Naive B cell (primary cell): ENCODE results near the gene NPPB. TPM values are rescaled to one million over a fixed set of nuclear protein-coding genes. Genes with fewer than 3 reads are reported as not detected.

ENCODE experiments used
- ATAC-seq, 2 donors: fragments of 150-1000 bp; cut with Tn5 transposase; 2 replicates each; pipeline ENCODE4 v1.10.0; 2021; ENCODE audit warnings: low read depth in 2 of 2, mild to moderate bottlenecking in 2 of 2, moderate library complexity in 2 of 2
- DNase-seq: peaks from one replicate; pipeline ENCODE4 v3.0.0; 2022
- H3K27ac Mint-ChIP-seq, 6 donors: one replicate each; pipeline ENCODE4 v1.8.0; 2020 to 2022; ENCODE audit warnings: mild to moderate bottlenecking in 6 of 6, mixed read lengths in 6 of 6, moderate library complexity in 5 of 6, inconsistent platforms in 2 of 6
- H3K27me3 Mint-ChIP-seq, 3 donors: one replicate each; pipeline ENCODE4 v1.8.0; 2021 to 2022; ENCODE audit warnings: mixed read lengths in 3 of 3, mild to moderate bottlenecking in 1 of 3
- H3K36me3 Mint-ChIP-seq, 2 donors: one replicate each; pipeline ENCODE4 v1.8.0; 2020 to 2022; ENCODE audit warnings: mixed read lengths in 2 of 2, inconsistent platforms in 1 of 2, mild to moderate bottlenecking in 1 of 2
- H3K4me1 Mint-ChIP-seq, 3 donors: one replicate each; pipeline ENCODE4 v1.8.0; 2020 to 2022; ENCODE audit warnings: mixed read lengths in 3 of 3, inconsistent platforms in 1 of 3, mild to moderate bottlenecking in 1 of 3, moderate library complexity in 1 of 3
- H3K4me3 Mint-ChIP-seq, 8 donors: one replicate each; pipeline ENCODE4 v1.8.0; 2020 to 2022; ENCODE audit warnings: mild to moderate bottlenecking in 8 of 8, mixed read lengths in 8 of 8, moderate library complexity in 8 of 8, inconsistent platforms in 2 of 8
- H3K9me3 Mint-ChIP-seq, 7 donors: one replicate each; pipeline ENCODE4 v1.8.0; 2020 to 2022; ENCODE audit warnings: mixed read lengths in 7 of 7, mild to moderate bottlenecking in 5 of 7, inconsistent platforms in 2 of 7, moderate library complexity in 1 of 7
- polyA plus RNA-seq, 6 donors: library from polyadenylated mRNA; unstranded; fragments of 300-500 nt; fragmentation: Illumina TruSeq; gene quantifications; one replicate each; pipeline ENCODE4 v1.2.3, GENCODE V29; 2021; ENCODE audit warnings: low read depth in 6 of 6

The NPPB gene
- polyA plus RNA-seq, 6 donors from 2014 or later, result not detected

GRCh38 chr1:11841245-11842153 is 17.2 kb downstream of the NPPB start:
- Mint-ChIP-seq H3K4me3 (peak overlapping the region in 3 of 8 donors; percentile 10 to 56 (median 12)), H3K36me3 (peaks cover 9 to 23% of the 10 kb centered on the region in 2 donors), H3K4me1 (peaks cover 25 to 39% (median 32%) of the 10 kb centered on the region in 3 donors), H3K9me3 (no peaks in the 10 kb centered on the region), H3K27me3 (no peaks in the 10 kb centered on the region), H3K27ac (peak overlapping the region in 3 of 6 donors; percentile 4 to 32 (median 21))
- DNase-seq (no peak), ATAC-seq (no peak)

DNA sequence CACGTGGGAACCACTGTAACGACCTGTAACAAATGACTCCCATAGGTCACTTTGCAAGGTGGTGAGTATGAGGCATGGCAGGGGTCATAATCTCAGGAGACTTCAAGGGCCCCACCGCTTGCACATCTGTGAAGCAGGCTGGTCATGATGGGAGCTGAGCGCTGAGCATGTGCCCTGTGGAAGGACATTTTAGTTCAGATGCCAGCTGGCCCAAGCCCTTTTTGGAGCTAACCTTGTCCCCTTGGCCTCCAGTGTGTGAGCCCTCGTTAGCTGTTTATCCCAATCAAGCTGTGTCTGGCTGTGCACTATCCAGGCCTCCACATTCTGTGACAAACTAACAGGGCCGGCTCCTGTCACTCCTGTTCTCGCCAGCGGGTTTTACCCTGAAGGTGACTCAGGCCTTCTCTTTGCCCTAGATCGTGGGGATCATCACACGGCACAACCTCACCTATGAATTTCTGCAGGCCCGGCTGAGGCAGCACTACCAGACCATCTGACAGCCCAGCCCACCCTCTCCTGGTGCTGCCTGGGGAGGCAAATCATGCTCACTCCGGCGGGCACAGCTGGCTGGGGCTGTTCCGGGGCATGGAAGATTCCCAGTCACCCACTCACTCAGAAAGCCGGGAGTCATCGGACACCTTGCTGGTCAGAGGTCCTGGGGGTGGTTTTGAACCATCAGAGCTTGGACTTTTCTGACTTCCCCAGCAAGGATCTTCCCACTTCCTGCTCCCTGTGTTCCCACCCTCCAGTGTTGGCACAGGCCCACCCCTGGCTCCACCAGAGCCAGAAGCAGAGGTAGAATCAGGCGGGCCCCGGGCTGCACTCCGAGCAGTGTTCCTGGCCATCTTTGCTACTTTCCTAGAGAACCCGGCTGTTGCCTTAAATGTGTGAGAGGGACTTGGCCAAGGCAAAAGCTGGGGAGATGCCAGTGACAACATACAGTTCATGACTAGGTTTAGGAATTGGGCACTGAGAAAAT is 18.7 kb downstream of the NPPB start:
- Mint-ChIP-seq H3K4me1 (peaks cover 25 to 38% (median 32%) of the 10 kb centered on the region in 3 donors), H3K4me3 (no peak overlapping the region), H3K27me3 (no peaks in the 10 kb centered on the region), H3K27ac (peak overlapping the region in 1 of 6 donors; percentile 52), H3K9me3 (no peaks in the 10 kb centered on the region), H3K36me3 (peaks cover 10 to 31% of the 10 kb centered on the region in 2 donors)
- no peak for ATAC-seq
- DNase-seq, result no peak

DNA sequence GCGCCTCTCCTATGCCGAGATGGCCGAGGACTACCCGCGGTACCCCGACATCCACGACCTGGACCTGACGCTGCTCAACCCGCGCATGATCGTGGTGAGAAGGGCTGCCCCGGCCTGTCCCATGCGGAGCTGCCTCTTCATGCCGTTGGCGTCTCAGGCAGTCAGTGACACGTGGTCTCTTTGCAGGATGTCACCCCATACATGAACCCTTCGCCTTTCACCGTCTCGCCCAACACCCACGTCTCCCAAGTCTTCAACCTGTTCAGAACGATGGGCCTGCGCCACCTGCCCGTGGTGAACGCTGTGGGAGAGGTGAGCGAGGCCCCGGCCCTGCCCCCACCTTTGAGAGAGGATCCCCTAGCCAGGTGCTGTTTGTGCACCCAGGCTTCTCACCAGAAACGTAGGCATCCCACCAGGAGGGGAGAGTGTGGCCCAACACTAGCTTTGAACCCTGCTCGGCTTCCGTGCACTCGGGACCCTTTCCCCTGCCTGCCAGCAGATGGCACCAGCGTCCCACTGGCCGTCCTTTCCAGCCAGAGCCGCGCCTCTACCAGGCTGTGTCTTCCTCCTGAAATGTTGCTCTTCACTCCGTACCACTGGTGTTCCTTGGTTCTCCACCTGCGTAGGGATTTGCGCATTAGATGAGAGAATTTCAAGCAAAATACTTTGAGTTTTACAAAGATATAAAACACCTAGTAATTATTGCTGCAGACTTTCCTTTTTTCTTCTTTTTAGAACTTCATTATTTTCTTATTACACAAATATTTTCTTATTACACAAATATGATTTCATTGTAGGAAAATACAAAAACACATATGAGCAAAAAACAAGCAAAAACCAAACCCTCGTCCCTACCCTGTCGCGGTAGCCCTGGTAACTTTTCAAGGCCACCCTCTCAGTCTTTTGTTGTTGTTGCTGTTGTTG is 20.1 kb downstream of the NPPB start:
- peaks cover 10 to 37% of the 10 kb centered on the region in 2 donors for H3K36me3 Mint-ChIP-seq
- no peaks in the 10 kb centered on the region for H3K9me3 Mint-ChIP-seq
- no peaks in the 10 kb centered on the region for H3K27me3 Mint-ChIP-seq
- H3K4me3 Mint-ChIP-seq, result peak overlapping the region in 2 of 8 donors; percentile 29 to 59
- peaks cover 26 to 33% (median 28%) of the 10 kb centered on the region in 3 donors for H3K4me1 Mint-ChIP-seq
- DNase-seq (peak; percentile 65), ATAC-seq (peak; percentile 78 to 86)
- peak overlapping the region in 2 of 6 donors; percentile 66 to 87 for H3K27ac Mint-ChIP-seq

DNA sequence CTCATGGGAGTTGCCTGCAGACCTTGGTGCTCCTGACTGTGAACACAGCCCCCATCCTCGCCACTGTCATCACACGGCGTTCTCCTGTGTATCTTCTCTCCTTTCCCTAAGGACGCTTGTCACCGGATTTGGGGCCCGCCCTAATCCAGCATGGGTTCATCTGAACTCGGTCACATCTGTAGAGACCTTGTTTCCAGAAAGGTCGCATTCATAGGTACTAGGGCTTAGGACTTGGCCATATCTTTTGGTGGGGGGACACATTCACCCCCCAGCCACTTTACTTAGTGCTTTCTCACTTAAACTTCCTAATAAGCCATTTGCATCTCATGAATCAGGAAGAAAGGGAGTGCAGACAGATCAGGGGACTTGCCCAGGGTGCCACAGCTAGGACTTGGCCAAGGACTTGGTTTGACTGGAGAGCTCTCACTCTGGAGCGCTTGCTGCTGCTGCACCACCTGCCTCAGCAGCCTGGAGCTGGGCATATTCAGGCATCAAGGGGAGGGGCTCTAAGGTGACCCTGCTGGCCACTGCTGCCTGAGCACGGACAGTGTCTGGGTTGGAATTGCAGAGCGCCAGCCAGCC is 20.9 kb downstream of the NPPB start:
- ATAC-seq (no peak), DNase-seq (no peak)
- Mint-ChIP-seq H3K4me3 (peak overlapping the region in 1 of 8 donors; percentile 59), H3K4me1 (peaks cover 19 to 26% (median 21%) of the 10 kb centered on the region in 3 donors), H3K27me3 (no peaks in the 10 kb centered on the region), H3K27ac (no peak overlapping the region), H3K36me3 (peaks cover 10 to 39% of the 10 kb centered on the region in 2 donors), H3K9me3 (no peaks in the 10 kb centered on the region)

GRCh38 chr1:11836955-11837766 is 21.6 kb downstream of the NPPB start:
- Mint-ChIP-seq H3K4me3 (no peak overlapping the region), H3K27ac (no peak overlapping the region), H3K27me3 (no peaks in the 10 kb centered on the region), H3K36me3 (peaks cover 15 to 39% of the 10 kb centered on the region in 2 donors), H3K4me1 (peaks cover 13 to 19% (median 14%) of the 10 kb centered on the region in 3 donors), H3K9me3 (no peaks in the 10 kb centered on the region)
- DNase-seq, result no peak
- no peak for ATAC-seq

- DNase-seq (no peak), ATAC-seq (no peak)
Measured at GRCh38 chr1:11835441-11836225, 23.1 kb downstream of the NPPB start.

DNA sequence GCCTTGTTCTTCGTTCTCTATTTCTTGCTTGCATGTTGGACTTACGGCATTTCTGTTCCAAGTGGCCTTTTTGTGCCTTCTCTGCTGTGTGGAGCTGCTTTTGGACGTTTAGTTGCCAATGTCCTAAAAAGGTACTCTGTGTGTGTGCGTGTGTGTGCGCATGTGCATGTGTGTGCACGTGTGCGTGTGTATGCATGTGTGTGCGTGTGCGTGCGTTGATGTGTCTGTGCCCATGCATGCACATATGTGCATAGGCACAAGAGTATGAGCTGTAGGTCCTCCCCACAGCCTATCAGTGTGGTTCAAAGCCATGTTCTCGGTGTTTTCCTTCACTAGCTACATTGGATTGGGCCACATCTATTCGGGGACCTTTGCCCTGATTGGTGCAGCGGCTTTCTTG is 24.8 kb downstream of the NPPB start:
- H3K4me3 Mint-ChIP-seq, result no peak overlapping the region
- DNase-seq (no peak), ATAC-seq (no peak)
- no peaks in the 10 kb centered on the region for H3K9me3 Mint-ChIP-seq
- H3K27ac Mint-ChIP-seq, result peak overlapping the region in 2 of 6 donors; percentile 42 to 65
- peaks cover 2 to 8% (median 6%) of the 10 kb centered on the region in 3 donors for H3K4me1 Mint-ChIP-seq
- no peaks in the 10 kb centered on the region for H3K27me3 Mint-ChIP-seq
- H3K36me3 Mint-ChIP-seq, result peaks cover 15 to 22% of the 10 kb centered on the region in 2 donors

More at GRCh38 chr1:11835441-11836225, 23.1 kb downstream of the NPPB start:
- Mint-ChIP-seq H3K27me3 (no peaks in the 10 kb centered on the region), H3K4me3 (no peak overlapping the region), H3K9me3 (no peaks in the 10 kb centered on the region), H3K27ac (peak overlapping the region in 2 of 6 donors; percentile 46 to 47), H3K4me1 (peaks cover 4 to 8% (median 6%) of the 10 kb centered on the region in 3 donors), H3K36me3 (peaks cover 15 to 25% of the 10 kb centered on the region in 2 donors)

DNA sequence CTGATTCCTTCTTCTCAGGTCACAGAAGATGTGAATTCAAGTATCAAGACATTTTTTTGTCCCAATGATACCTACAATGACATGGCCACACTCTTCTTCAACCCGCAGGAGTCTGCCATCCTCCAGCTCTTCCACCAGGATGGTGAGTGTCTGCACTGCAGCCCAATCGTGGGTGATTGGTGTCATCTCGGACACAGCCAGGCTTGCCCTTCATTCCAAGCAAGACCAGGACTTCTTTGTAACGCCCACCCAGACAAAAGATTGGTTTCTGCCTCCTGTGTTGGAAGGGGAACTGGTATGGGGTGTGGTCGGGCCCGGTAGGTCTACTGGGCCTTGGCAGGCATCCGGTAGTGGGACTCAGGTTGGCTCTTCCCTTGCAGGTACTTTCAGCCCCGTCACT is 25.2 kb downstream of the NPPB start:
- no peak overlapping the region for H3K4me3 Mint-ChIP-seq
- H3K4me1 Mint-ChIP-seq, result peaks cover 2 to 4% (median 2%) of the 10 kb centered on the region in 3 donors
- no peak for DNase-seq
- H3K9me3 Mint-ChIP-seq, result no peaks in the 10 kb centered on the region
- ATAC-seq, result no peak
- H3K36me3 Mint-ChIP-seq, result peaks cover 11 to 20% of the 10 kb centered on the region in 2 donors
- peak overlapping the region in 2 of 6 donors; percentile 42 to 65 for H3K27ac Mint-ChIP-seq
- no peaks in the 10 kb centered on the region for H3K27me3 Mint-ChIP-seq

GRCh38 chr1:11831945-11832725 is 26.6 kb downstream of the NPPB start:
- H3K9me3 Mint-ChIP-seq, result no peaks in the 10 kb centered on the region
- H3K27ac Mint-ChIP-seq, result peak overlapping the region in 1 of 6 donors; percentile 15
- peaks cover 10 to 23% of the 10 kb centered on the region in 2 donors for H3K36me3 Mint-ChIP-seq
- no peaks in the 10 kb centered on the region for H3K27me3 Mint-ChIP-seq
- peaks cover 0 to 3% (median 0%) of the 10 kb centered on the region in 3 donors for H3K4me1 Mint-ChIP-seq
- no peak overlapping the region for H3K4me3 Mint-ChIP-seq
- DNase-seq (no peak), ATAC-seq (no peak)

DNA sequence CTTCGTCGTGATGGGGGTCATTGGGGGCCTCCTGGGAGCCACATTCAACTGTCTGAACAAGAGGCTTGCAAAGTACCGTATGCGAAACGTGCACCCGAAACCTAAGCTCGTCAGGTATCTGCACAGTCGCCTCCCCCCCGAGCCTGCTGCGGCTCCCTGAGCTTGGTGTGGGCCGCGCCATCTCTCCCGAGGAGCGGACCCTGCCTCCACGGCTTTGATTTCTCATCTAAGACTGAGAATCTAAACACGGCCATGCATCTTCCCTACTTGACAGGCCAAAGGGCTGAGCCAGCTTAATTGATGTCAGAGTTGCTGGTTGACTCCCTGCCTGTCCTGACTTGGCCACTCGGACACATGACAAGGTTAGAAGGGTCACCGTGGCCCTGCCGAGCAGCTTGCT is 30.2 kb downstream of the NPPB start:
- ATAC-seq (no peak), DNase-seq (no peak)
- peaks cover 0 to 3% (median 0%) of the 10 kb centered on the region in 3 donors for H3K4me1 Mint-ChIP-seq
- H3K9me3 Mint-ChIP-seq, result no peaks in the 10 kb centered on the region
- peaks cover 5 to 8% of the 10 kb centered on the region in 2 donors for H3K36me3 Mint-ChIP-seq
- H3K27me3 Mint-ChIP-seq, result no peaks in the 10 kb centered on the region
- H3K27ac Mint-ChIP-seq, result no peak overlapping the region
- no peak overlapping the region for H3K4me3 Mint-ChIP-seq
